ENCODE measurements around the gene GCFC2. TPM values are rescaled to one million over a fixed set of nuclear protein-coding genes. Genes with fewer than 3 reads are reported as not detected.

The GCFC2 gene
- total and polyA plus RNA-seq, 2 experiments from 2014 or later: 17.9 to 22.4 TPM

GRCh38 chr2:75646583-75647425, 63.9 kb downstream of the GCFC2 start, which contains the start of gene MRPL19:
MRPL19 (plus strand) TSS chr2:75646783; CDS start chr2:75646808, 25 bp downstream.
- peak; percentile 90 to 96 for DNase-seq (ENCODE audit: low read depth in 1 of 2, low spot score in 1 of 2)
- TF ChIP-seq CTCF (IDR thresholded peaks at IDR 0.05; ENCODE audit: low read depth, low read length): no peak
- H3K4me1 ChIP-seq (ENCODE audit: low read depth): peaks cover 3% of the 10 kb centered on the region
- no peaks in the 10 kb centered on the region for H3K27me3 ChIP-seq
- peak within 1 kb of the TSS; percentile 86 for H3K27ac ChIP-seq
- peak within 1 kb of the TSS; percentile 84 for H3K4me3 ChIP-seq
- no peaks in the 10 kb centered on the region for H3K9me3 ChIP-seq (ENCODE audit: low read depth)
- H3K36me3 ChIP-seq: peaks cover 9% of the 10 kb centered on the region

GRCh38 chr2:75646090-75646582, 64.6 kb downstream of the GCFC2 start:
- no peak for TF ChIP-seq CTCF (IDR thresholded peaks at IDR 0.05; ENCODE audit: low read depth, low read length)
- Histone ChIP-seq H3K27me3 (no peaks in the 10 kb centered on the region), H3K4me3 (peak overlapping the region; percentile 84), H3K9me3 (ENCODE audit: low read depth) (no peaks in the 10 kb centered on the region), H3K27ac (peak overlapping the region; percentile 86), H3K4me1 (ENCODE audit: low read depth) (peaks cover 3% of the 10 kb centered on the region), H3K36me3 (peaks cover 7% of the 10 kb centered on the region)
- no peak for DNase-seq (ENCODE audit: low read depth in 1 of 2, low spot score in 1 of 2)

- DNase-seq (ENCODE audit: low read depth in 1 of 2, low spot score in 1 of 2): no peak
- Histone ChIP-seq H3K27me3 (no peaks in the 10 kb centered on the region), H3K9me3 (ENCODE audit: low read depth) (no peaks in the 10 kb centered on the region), H3K27ac (no peak overlapping the region), H3K36me3 (peaks cover 7% of the 10 kb centered on the region), H3K4me3 (no peak overlapping the region), H3K4me1 (ENCODE audit: low read depth) (peaks cover 3% of the 10 kb centered on the region)
- no peak for TF ChIP-seq CTCF (IDR thresholded peaks at IDR 0.05; ENCODE audit: low read depth, low read length)
Observed at GRCh38 chr2:75645643-75646042, 65.1 kb downstream of the GCFC2 start.

GRCh38 chr2:75643980-75644379, 66.7 kb downstream of the GCFC2 start:
- H3K9me3 ChIP-seq (ENCODE audit: low read depth): no peaks in the 10 kb centered on the region
- H3K27me3 ChIP-seq: peaks cover 3% of the 10 kb centered on the region
- H3K27ac ChIP-seq: no peak overlapping the region
- peaks cover 3% of the 10 kb centered on the region for H3K4me1 ChIP-seq (ENCODE audit: low read depth)
- no peak for DNase-seq (ENCODE audit: low read depth in 1 of 2, low spot score in 1 of 2)
- H3K4me3 ChIP-seq: no peak overlapping the region
- H3K36me3 ChIP-seq: no peaks in the 10 kb centered on the region
- TF ChIP-seq CTCF (IDR thresholded peaks at IDR 0.05; ENCODE audit: low read depth, low read length): no peak

- DNase-seq (ENCODE audit: low read depth in 1 of 2, low spot score in 1 of 2): peak in 1 of 2 donors; percentile 59
- Histone ChIP-seq H3K27ac (no peak overlapping the region), H3K4me1 (ENCODE audit: low read depth) (no peaks in the 10 kb centered on the region), H3K36me3 (no peaks in the 10 kb centered on the region), H3K4me3 (no peak overlapping the region), H3K9me3 (ENCODE audit: low read depth) (no peaks in the 10 kb centered on the region), H3K27me3 (peaks cover 3% of the 10 kb centered on the region)
- TF ChIP-seq CTCF (IDR thresholded peaks at IDR 0.05; ENCODE audit: low read depth, low read length): no peak
Observed at GRCh38 chr2:75641587-75641986, 69.1 kb downstream of the GCFC2 start.

All from cardiac muscle cell (in vitro differentiated cells and primary cell).